Limb (tissue), 2 donors: Measurements from ENCODE around the gene ZMYND15.

ENCODE experiments used
- DNase-seq, 2 donors: peaks; one replicate each; pipeline ENCODE4 v3.0.0-alpha.2; 2016; ENCODE audit errors: extremely low spot score in 2 of 2

Gene ZMYND15

DNA sequence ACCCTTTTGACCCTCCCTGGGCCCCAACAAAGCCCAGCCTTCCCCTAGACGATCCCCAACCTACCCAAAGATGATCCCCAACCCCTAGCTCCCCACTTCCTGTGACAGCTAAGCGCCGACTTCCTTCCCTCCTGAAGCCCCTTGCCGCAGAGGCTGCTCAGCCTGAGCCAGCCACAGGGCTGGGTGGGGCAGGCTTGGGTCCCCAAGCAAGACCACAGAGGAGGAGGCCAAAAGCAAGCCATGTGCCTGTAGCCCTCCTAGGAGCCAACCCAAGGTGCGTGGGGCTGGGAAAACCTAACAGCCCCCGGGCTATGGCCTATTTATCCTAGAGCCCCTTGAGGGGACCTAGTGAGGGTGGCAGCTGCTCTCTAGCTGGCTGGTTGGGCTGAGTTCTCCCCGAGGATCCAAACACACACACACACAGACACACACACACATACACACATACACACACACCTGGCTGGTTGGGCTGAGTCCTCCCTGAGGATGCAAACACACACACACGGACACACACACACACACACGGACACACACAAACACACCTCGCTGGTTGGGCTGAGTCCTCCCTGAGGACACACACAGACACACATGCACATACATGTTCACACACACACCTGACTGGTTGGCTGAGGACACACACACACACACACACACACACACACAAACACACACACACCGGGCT, 24.4 kb upstream of the ZMYND15 start:
- peak in 1 of 2 donors; percentile 44 for DNase-seq

DNA sequence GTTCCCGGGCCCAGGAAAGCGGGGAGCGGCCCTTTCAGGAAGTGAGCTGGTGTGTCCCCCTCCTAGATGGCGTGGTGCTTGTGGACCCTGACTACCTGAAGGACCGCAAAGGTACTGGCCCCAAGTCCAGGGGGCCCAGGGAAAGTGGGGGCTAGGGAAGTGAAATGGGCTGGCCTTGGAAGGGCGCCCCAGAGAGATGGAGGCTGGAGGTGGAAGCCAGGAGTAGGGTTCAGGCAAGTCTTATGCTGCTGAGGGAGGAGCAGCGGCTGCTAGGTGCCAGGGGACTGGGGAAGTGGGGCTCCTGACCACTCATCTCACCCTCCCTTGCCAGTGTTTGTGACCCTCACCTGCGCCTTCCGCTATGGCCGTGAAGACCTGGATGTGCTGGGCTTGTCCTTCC, 23.6 kb upstream of the ZMYND15 start:
- DNase-seq: no peak

GRCh38 chr17:4717791-4718190, 21.8 kb upstream of the ZMYND15 start:
- no peak for DNase-seq

GRCh38 chr17:4718276-4718675, 21.4 kb upstream of the ZMYND15 start:
- no peak for DNase-seq

DNA sequence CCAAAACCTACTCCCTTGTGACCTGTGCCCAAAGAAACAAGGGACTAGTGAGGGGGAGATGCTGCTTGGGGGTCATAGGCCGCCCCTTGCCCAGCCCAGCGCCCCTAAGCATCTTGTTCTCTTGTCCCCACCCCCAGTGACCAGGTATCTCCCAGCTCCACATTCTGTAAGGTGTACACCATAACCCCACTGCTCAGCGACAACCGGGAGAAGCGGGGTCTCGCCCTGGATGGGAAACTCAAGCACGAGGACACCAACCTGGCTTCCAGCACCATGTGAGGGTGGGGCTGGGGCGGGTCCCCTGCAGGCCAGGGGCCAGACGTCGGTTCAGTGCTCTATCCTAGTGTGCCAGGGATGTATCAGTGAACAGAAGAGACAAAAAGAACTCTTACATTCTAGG, 20.5 kb upstream of the ZMYND15 start:
- DNase-seq: no peak

DNA sequence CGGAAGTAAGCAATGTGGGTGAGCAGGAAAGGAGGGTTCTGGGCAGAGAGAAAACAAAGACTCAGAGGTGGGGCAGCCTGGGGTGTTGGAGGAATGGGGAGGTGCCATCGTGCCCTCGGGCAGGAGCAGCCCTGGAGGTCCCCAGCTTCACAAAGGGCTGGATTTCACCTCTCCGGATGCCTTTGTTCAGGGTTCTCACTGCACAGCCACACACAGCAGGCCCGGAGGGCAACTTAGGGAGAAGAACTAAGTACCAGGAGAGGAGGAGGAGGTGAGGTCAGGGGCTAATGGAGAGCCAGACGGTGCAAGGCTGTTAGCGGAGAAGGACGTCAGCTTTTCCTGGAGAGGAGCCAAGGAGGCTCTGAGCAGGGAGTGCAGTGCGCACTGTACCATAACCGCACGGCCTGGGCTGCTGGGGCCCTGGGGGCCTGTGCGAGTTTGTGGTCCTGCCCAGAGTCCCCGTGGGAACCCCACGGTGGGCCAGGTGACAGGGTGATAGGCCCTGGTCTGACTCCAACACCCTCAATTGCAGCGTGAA, 19.9 kb upstream of the ZMYND15 start:
- no peak for DNase-seq

DNA sequence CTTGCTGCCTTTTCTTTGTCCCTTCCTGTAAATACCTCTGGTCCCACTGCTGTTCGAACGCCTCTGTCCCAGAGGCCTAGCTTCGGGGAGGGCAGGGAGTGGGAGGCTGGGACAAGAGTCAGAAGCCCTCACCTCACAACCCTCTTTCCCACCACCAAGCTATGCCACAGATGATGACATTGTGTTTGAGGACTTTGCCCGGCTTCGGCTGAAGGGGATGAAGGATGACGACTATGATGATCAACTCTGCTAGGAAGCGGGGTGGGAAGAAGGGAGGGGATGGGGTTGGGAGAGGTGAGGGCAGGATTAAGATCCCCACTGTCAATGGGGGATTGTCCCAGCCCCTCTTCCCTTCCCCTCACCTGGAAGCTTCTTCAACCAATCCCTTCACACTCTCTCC, 18.8 kb upstream of the ZMYND15 start:
- no peak for DNase-seq

DNA sequence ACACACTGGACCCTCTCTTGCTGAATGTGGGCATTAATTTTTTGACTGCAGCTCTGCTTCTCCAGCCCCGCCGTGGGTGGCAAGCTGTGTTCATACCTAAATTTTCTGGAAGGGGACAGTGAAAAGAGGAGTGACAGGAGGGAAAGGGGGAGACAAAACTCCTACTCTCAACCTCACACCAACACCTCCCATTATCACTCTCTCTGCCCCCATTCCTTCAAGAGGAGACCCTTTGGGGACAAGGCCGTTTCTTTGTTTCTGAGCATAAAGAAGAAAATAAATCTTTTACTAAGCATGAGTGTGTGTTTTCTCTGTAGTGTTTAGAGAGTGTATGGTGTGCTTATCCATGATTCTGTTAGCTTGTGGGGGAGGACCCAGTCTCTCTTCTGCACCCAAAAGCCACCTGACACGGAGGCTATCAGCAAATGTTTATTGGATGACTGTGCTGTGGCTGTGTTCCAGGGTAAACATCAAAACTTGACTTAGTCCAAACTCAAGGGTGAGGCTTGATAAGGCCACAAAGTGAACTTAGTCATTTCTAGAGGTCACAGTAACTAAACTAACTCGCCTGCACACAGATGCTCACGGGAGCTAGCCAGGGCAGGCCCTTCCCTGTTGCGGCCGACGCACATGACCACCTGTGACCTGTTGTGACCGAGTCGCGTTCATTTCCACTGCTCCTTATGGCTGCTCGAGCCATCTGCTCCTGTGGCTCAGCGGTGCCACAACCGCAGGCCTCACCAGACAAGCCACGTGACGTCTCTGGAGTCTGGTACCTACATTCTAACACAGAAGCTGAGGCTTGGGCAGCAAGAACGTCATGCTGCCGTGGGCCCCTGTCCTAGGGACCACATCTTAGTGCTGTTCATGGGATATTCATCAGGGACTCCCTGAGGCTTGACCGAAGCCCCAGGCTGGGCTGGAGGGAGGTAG, 18.2 kb upstream of the ZMYND15 start:
- no peak for DNase-seq

DNA sequence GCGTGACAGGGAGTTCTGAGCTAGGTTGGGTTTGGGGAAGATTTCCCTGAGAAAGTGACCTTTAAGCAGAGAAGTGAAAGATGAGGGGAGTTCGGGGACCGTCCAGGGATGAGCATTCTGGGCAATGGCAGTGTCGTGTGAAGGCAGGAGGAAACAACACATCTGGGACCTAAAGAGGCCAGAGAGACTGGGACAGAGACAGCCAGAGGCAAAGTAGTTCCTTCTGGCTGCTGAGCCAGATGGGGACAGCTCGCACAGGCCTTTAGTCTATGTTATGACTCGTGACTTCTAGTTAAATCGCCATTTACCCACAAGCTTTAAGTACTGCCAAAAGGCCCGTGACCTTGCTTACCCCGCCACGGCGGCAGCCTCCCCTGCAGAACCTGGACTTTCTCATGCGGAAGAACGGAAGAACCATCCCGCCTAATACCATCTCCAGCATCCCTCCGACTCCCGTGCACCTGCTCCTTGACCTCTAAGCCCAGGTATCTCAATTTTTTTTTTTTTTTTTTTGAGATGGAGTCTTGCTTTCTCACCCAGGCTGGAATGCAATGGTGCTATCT, 16.9 kb upstream of the ZMYND15 start:
- DNase-seq: no peak

GRCh38 chr17:4724650-4725049, 15.0 kb upstream of the ZMYND15 start:
- no peak for DNase-seq

DNA sequence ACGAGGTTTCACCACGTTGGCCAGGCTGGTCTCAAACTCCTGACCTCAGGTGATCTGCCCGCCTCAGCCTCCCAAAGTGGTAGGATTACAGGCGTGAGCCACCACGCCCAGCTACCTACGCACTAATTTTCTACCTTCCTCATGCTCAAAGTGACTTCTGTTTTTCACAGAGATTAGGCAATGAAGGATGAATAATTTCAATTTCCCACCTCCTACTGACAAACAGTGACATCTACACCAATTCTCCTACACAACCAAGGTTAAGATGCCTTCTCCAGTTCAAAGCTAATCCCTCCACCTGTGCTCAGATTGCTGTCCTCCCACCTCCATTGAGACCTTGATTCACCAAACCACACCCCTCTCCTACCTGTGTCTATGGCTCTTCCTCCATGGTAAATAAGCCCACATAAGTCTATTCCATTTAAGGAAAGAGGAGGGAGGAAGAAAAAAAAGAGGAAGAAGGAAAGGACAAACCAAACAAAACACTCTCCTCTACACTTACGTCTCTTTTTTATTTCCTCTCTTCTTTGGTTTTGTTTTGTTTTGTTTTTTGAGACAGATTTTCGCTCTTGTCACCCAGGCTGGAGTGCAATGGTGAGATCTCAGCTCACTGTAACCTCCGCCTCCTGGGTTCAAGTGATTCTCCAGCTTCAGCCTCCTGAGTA, 13.9 kb upstream of the ZMYND15 start:
- no peak for DNase-seq

DNA sequence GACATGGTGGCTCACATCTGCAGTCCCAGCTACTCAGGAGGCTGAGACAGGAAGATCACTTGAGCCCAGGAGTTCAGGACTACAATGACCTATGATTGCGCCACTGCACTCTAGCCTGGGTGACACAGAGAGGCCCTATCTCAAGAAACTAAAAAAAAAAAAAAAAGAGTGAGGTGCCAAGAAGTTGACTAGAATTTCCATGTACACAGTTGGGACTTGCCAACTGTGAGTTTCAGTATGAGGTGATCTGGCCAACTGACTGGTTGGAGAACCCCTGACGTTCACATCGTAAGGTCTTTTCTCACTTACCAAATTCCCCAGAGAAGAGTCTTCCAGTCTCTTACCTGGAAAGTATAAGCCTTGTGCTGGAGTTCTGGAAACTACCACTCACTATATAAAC, 11.5 kb upstream of the ZMYND15 start:
- no peak for DNase-seq

DNA sequence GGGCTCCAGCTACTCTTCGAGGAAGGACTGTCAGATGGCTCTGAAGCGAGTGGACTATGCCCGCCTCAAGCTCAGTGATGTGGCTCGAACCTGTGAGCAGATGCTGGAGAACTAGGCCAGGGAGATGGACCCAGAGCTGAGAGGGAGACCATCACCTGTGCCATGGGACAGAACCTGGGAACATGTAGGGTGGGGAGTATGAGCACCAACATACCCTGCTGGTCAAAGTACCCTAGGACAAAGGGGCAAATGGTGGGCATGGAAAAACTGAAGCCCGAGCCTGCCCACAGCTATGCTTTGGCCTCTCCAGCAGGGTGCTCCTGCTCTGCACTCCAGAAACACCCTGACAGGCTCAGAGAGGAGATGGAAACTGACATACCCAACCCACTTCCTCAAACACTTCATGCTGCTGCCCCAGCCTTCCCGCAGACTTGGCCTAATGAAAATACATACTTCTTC, 6.5 kb upstream of the ZMYND15 start:
- no peak for DNase-seq

DNA sequence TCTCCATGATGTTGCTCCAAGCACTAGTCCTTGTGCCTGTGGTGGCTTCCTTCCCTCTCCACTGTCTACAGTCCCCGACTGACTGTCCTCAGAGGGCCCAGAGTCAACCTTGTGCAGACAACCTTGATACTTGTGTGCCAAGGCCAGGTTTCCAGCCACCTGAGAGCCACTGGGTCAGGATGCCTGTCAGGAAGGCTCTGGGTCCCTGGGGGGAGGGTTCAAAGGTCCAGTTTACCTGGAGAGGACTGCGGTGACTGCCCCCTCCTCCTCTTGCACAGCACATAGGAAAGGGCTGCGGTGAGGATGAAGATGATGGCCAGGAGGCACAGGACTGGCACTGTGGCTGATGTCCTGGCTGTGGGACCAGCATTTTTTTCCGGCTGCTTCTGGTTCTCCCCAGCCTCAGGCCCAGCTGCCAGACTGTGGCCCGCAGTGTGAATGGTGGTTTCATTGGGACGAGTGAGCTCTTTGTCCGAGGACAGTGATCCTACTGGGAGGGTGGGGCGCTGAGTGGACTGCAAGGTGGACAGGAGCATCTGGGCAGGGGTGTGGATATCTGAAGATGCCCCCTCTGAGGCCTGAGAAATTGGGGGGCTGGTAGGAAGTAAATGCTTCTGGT, 4.7 kb upstream of the ZMYND15 start:
- no peak for DNase-seq

- DNase-seq: no peak
These were observed 3.6 kb upstream of the ZMYND15 start for GRCh38 chr17:4735876-4736651.

DNA sequence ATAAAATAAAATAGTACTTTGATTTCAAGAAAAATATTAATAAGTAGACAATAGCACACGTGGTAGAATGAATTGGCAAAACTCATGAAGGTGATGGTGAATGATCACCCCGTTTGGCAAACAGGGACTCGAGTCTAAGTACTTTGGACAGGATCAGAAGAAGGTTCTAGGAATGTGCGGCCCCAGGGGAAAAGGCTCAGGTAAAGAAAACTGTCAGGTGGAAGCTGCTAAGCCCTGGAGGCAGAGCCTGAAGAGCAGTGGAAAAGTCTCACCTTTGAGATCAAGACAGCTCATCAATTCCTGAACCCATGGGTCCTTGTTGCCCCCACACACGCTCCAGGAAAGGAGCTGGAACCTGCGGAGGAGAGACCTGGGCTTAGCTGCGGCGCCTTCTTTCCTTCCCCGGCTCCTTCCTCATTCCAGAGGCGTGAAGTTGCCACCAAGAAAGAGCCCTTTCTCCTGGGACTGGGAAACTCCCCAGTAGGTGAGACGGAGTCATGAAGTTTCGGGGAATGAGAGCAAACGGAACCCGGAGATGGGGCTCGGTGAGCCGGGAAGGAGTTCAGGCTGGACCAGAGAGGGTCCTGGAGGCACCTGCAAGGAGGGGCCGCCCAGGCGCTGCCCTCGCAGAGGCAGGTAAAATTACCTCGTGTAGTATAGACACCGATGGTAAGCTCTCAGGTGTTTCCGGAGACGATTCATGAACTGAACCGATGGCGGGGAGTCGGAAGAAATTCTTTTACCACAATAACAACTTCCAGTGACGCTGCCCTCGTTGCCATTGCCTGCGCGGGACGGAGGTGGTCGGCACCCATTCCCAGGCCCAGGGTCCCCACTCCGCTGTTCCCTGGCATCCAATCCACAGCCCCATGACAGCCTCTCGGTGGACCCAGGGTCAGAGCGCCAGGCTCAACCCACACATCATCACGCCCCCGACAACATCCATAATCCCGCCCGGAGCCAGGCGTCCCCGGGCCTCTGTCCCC, 1.2 kb upstream of the ZMYND15 start:
- DNase-seq: no peak

DNA sequence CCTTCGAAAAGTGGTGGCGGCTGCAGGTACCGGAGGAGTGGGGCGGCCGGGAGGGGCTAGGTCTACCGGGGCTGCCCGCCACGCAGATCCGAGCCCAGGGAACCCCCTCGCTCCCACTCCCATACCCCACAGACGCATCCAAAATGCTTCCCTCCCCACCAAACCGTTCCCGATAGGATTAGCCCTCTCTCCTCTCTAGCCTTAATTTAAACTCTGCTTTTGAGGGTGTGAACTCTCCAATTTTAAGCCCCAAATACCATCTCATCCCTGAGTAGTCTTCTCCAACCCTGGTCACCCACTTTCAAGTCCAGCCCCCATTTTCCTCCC, 355 bp downstream of the ZMYND15 start:
- no peak for DNase-seq

DNA sequence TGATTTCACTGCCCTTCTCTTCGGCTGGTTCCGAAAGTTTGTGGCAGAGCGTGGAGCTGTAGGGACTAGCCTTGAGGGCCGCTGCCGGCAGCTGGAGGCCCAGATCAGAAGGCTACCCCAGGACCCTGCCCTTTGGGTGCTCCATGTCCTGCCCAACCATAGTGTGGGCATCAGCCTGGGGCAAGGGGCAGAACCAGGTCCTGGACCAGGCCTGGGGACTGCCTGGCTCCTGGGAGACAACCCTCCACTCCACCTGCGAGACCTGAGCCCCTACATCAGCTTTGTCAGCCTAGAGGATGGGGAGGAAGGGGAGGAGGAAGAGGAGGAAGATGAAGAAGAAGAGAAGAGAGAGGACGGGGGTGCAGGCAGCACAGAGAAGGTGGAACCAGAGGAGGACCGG, 951 bp downstream of the ZMYND15 start:
- no peak for DNase-seq

DNA sequence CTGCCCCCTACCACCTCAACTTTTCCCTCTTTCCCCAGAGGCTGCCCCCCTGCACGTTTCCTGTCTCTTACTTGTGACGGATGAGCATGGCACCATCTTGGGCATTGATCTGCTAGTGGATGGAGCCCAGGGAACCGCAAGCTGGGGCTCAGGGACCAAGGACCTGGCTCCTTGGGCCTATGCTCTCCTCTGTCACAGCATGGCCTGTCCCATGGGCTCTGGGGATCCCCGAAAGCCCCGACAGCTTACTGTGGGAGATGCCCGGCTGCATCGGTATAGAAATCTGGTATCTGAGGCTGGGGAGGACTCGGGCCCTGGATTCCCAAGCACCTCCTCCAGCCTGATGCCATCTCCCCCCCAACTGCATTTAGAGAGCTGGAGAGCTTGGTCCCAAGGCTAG, 1.9 kb downstream of the ZMYND15 start:
- DNase-seq: no peak
